IMR-90 (cell line): ENCODE results near the gene SALL4.

Experiments
- BHLHE40 ChIP-seq: fragments of 150-350 bp; IDR thresholded peaks from 2 replicates; pipeline ENCODE4 v1.6.1; 2016; ENCODE audit warnings: mild to moderate bottlenecking, low read depth, low read length
- CEBPB ChIP-seq: IDR thresholded peaks from 2 replicates; pipeline ENCODE4 v1.6.1; 2012; ENCODE audit warnings: low read depth, low read length, improper control_type of control experiment
- CHD1 ChIP-seq: IDR thresholded peaks from 2 replicates; pipeline ENCODE4 v1.6.1; 2012; ENCODE audit warnings: low read depth, low read length, improper control_type of control experiment
- FOS ChIP-seq: fragments of 150-350 bp; IDR thresholded peaks from 2 replicates; pipeline ENCODE4 v1.6.1; 2016; ENCODE audit warnings: low read depth, low read length
- MAFK ChIP-seq: IDR thresholded peaks from 2 replicates; pipeline ENCODE4 v1.6.1; 2012; ENCODE audit warnings: low read depth, low read length, improper control_type of control experiment
- MAZ ChIP-seq: IDR thresholded peaks from 2 replicates; pipeline ENCODE4 v1.6.1; 2012; ENCODE audit warnings: low read depth, mild to moderate bottlenecking, low read length, improper control_type of control experiment, moderate library complexity, borderline replicate concordance
- MXI1 ChIP-seq: IDR thresholded peaks from 2 replicates; pipeline ENCODE4 v1.6.1; 2012; ENCODE audit warnings: low read depth, mild to moderate bottlenecking, low read length, moderate library complexity, borderline replicate concordance
- POLR2A ChIP-seq: IDR thresholded peaks from 2 replicates; pipeline ENCODE4 v1.6.1; 2012; ENCODE audit warnings: mild to moderate bottlenecking, low read depth, low read length
- RAD21 ChIP-seq: IDR thresholded peaks from 2 replicates; pipeline ENCODE4 v1.6.1; 2012; ENCODE audit warnings: low read length, improper control_type of control experiment
- RFX5 ChIP-seq: IDR thresholded peaks from 2 replicates; pipeline ENCODE4 v1.8.0; 2012; ENCODE audit warnings: low read depth, mild to moderate bottlenecking, low read length, moderate library complexity
- SMC3 ChIP-seq: fragments of 150-350 bp; IDR thresholded peaks from 2 replicates; pipeline ENCODE4 v1.6.1; 2016; ENCODE audit warnings: low read depth, mild to moderate bottlenecking, antibody characterized with exemption, low read length, moderate library complexity
- TF ChIP-seq, protein P1 (sequence below): conservative IDR thresholded peaks from 2 replicates; pipeline ENCODE4 v1.5.1; 2012; ENCODE audit warnings: mild to moderate bottlenecking, low read depth, low read length, improper control_type of control experiment
- TF ChIP-seq, protein P2 (sequence below): fragments of 150-350 bp; IDR thresholded peaks from 2 replicates; pipeline ENCODE4 v1.6.1; 2017; ENCODE audit warnings: mild to moderate bottlenecking, antibody characterized with exemption, low read length, low read depth

DNA sequence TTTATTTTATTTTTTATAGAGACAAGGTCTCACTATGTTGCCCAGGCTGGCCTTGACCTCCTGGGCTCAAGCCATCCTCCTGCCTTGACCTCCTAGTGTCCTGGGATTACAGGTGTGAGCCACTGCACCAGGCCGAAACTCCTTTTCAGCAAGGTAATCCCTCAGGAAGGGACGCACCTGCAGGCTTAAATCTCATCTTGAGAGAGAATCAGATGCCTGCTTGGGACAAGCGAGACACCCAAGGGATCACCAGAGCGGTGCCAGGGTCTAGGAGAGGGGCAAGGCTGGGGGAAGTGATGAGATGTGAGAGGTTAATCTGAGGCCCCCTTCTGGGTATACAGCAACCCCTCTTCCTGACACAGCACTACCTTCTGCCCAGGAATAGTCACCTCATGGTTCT lies 30.1 kb downstream of the SALL4 start:
- TF ChIP-seq POLR2A = no peak
- TF ChIP-seq, protein P1, sequence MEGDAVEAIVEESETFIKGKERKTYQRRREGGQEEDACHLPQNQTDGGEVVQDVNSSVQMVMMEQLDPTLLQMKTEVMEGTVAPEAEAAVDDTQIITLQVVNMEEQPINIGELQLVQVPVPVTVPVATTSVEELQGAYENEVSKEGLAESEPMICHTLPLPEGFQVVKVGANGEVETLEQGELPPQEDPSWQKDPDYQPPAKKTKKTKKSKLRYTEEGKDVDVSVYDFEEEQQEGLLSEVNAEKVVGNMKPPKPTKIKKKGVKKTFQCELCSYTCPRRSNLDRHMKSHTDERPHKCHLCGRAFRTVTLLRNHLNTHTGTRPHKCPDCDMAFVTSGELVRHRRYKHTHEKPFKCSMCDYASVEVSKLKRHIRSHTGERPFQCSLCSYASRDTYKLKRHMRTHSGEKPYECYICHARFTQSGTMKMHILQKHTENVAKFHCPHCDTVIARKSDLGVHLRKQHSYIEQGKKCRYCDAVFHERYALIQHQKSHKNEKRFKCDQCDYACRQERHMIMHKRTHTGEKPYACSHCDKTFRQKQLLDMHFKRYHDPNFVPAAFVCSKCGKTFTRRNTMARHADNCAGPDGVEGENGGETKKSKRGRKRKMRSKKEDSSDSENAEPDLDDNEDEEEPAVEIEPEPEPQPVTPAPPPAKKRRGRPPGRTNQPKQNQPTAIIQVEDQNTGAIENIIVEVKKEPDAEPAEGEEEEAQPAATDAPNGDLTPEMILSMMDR = no peak
- TF ChIP-seq MAZ = no peak
- no peak for TF ChIP-seq CHD1
- no peak for TF ChIP-seq MXI1
- TF ChIP-seq, protein P2, sequence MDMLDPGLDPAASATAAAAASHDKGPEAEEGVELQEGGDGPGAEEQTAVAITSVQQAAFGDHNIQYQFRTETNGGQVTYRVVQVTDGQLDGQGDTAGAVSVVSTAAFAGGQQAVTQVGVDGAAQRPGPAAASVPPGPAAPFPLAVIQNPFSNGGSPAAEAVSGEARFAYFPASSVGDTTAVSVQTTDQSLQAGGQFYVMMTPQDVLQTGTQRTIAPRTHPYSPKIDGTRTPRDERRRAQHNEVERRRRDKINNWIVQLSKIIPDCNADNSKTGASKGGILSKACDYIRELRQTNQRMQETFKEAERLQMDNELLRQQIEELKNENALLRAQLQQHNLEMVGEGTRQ = no peak
- TF ChIP-seq FOS = no peak
- TF ChIP-seq SMC3 = no peak
- no peak for TF ChIP-seq BHLHE40
- TF ChIP-seq RFX5 = no peak
- TF ChIP-seq RAD21 = no peak
- TF ChIP-seq MAFK = no peak
- TF ChIP-seq CEBPB = no peak
